WERI-Rb-1 (cell line): ENCODE results near the gene CD59.

ENCODE experiments used
- DNase-seq: peaks from one replicate; pipeline ENCODE4 v3.0.0-alpha.2; 2020
- H3K27ac ChIP-seq: fragments of 250-450 bp; sonication (Bioruptor Pico); 2 replicates; pipeline ENCODE4 v1.5.1; 2020; ENCODE audit warnings: mild to moderate bottlenecking, moderate library complexity
- H3K27me3 ChIP-seq: fragments of 250-450 bp; sonication (Bioruptor Pico); 2 replicates; pipeline ENCODE4 v1.5.1; 2021; ENCODE audit warnings: mild to moderate bottlenecking, low read depth, moderate library complexity; ENCODE audit not compliant: insufficient read depth, severe bottlenecking
- H3K36me3 ChIP-seq: fragments of 250-450 bp; sonication (Bioruptor Pico); 2 replicates; pipeline ENCODE4 v1.5.1; 2020; ENCODE audit warnings: mild to moderate bottlenecking, moderate library complexity
- H3K4me3 ChIP-seq: 2 replicates; pipeline ENCODE4 v1.5.1; 2011; ENCODE audit warnings: low read depth, mild to moderate bottlenecking, control low read depth, low read length
- H3K9me3 ChIP-seq: fragments of 250-450 bp; sonication (Bioruptor Pico); 2 replicates; pipeline ENCODE4 v1.5.1; 2021; ENCODE audit warnings: mild to moderate bottlenecking, moderate library complexity; ENCODE audit not compliant: severe bottlenecking
- TF ChIP-seq, protein P1 (sequence below): IDR thresholded peaks from 2 replicates; pipeline ENCODE4 v1.5.1; 2011; ENCODE audit warnings: low read depth, mild to moderate bottlenecking, control low read depth, inconsistent platforms, low read length

Gene CD59

DNA sequence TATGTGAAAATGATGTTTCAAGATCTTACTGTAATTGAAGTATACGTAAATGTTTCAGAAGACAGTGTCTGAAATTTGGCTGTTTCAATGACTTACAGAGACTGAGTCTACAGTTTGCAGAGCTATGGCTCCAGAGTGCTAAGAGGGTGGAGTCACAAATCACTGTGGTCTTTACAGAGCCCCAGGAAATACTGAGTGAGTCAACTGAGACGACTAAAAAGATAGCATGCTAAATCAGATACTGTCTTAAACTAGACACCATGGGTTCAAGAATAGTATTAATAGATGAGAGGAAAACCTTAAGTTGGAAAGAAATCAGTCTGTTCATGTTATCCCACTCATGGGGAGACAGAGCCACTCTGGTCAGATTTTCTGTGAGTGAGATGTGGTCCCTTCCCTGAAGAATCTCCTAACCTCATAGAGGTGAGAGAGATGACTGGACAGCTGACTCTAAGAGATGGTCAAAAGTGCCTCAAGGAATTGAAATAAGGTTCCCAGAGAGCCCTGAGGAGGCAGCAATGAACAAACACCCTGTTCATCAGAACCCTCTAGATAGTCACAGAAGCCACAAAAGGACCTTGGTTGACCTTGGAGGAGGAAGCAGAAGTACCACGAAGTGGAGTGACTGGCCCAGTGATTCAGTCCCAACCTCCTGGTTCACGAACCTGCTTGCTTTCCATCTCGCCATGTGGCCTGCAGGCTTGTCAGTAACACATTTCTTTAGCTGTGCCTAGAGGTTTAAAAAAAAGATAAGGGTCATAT is 65.8 kb downstream of the CD59 start:
- TF ChIP-seq, protein P1, sequence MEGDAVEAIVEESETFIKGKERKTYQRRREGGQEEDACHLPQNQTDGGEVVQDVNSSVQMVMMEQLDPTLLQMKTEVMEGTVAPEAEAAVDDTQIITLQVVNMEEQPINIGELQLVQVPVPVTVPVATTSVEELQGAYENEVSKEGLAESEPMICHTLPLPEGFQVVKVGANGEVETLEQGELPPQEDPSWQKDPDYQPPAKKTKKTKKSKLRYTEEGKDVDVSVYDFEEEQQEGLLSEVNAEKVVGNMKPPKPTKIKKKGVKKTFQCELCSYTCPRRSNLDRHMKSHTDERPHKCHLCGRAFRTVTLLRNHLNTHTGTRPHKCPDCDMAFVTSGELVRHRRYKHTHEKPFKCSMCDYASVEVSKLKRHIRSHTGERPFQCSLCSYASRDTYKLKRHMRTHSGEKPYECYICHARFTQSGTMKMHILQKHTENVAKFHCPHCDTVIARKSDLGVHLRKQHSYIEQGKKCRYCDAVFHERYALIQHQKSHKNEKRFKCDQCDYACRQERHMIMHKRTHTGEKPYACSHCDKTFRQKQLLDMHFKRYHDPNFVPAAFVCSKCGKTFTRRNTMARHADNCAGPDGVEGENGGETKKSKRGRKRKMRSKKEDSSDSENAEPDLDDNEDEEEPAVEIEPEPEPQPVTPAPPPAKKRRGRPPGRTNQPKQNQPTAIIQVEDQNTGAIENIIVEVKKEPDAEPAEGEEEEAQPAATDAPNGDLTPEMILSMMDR = no peak
- no peak for DNase-seq
- Histone ChIP-seq H3K27ac (no peak overlapping the region), H3K27me3 (no peaks in the 10 kb centered on the region), H3K4me3 (no peak overlapping the region), H3K9me3 (no peaks in the 10 kb centered on the region), H3K36me3 (no peaks in the 10 kb centered on the region)

DNA sequence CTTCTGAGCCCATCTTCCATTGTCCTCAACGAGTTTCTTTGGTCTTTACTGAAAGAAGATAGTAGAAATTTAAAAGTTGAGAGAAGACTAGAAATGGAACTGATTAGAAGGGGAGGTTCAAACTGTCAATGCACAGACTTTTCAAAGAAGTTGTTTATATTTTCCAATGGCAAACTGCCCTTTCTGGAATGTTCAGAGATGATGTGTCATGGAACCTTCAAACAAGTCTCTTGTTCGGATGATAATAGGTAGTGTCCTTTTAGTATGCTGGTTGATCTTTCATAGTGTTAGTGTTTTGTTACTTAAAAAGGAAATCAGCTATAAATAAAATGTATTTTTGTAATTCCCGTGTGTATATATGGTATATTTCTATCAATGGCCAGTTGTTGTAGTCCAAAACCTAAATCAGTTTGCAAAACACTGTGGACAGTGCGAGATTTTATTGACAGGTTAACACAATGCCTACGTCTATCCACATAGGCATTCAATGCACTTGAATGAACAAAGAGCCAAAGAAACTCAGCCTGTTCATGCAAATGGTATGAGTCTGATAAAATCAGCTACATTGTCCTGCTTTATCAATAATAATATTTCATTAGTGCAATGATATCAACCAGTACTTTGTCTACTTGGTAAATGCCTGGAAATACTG is 66.5 kb downstream of the CD59 start:
- Histone ChIP-seq H3K36me3 (no peaks in the 10 kb centered on the region), H3K4me3 (no peak overlapping the region), H3K27ac (no peak overlapping the region), H3K9me3 (no peaks in the 10 kb centered on the region), H3K27me3 (no peaks in the 10 kb centered on the region)
- TF ChIP-seq, protein P1 = no peak
- DNase-seq = no peak

DNA sequence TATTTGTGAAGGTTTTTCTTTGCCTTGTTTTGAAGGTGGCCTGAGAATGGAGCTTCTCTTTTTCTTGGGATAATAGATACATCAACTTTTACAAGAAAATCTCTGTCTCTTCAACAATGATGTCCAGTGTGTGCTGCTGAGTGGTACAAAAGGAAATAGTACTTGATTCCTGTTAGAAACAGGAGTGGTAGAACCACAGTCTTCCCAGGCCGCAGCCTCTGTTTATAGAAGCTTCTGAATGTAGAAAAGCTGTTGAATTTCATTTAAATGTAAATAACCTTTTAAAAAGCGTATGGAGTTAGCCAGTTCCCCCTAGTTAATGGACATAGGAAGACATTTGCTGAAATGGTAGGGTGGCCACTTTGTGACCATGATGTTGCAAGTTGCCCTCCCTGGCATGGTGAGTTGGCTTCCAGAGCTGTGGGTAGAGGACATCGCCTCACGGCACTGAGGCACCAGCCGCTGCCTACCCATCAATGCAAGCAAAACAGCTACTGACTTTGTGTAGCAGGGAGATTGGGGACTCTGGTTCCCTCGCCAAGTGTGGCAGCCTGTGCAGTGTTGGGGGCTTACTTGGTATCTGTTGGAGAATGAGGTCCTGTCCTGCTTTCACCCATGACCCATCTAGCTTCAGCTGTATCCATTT is 67.1 kb downstream of the CD59 start:
- no peaks in the 10 kb centered on the region for H3K27me3 ChIP-seq
- H3K36me3 ChIP-seq = no peaks in the 10 kb centered on the region
- no peaks in the 10 kb centered on the region for H3K9me3 ChIP-seq
- no peak for DNase-seq
- H3K27ac ChIP-seq = no peak overlapping the region
- no peak overlapping the region for H3K4me3 ChIP-seq
- TF ChIP-seq, protein P1 = no peak

DNA sequence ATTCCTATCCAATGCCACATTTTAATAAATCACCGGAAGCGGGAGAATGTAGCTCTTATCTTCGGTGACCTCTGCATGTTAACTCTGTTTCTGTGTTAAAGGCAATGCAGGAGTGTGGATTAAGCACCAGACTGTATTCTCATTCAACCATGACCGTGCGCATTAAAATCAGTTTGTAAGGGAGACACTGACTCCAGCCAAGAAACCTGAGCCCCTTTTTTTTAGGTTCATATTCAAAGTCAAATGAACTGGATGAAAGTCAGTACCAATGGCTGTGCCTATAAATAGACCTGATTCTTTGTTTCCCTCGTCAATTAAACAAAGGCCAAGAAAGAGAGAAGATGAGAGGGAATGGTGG is 67.8 kb downstream of the CD59 start:
- TF ChIP-seq, protein P1 = no peak
- no peak overlapping the region for H3K4me3 ChIP-seq

DNA sequence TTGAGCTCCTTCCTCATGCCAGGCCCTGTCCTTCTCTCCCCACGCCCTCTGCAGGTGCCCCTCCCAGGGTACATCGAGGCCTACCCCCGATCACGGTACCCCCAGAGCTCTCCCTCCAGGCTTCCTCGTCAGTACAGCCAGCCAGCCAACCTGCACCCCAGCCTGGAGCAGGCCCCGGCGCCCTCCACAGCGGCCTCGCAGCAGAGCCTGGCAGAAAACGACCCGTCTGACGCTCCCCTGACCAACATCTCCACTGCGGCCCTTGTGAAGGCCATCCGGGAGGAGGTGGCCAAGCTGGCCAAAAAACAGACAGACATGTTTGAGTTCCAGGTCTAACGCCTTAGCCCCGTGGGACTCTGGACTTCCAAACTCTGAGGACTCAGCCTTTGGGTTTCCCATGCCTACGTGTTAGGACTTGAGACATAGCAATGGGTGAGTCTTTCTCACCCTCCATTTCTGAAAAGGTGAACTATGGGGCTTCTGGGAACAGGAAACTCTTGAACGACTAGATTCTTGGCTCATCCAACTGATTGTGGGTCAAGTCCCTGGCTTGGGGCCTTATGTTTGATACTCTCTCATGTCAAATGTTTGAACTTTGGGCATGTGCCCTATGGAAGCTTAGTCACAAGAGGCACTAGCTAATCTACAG is 68.3 kb downstream of the CD59 start:
- TF ChIP-seq, protein P1 = no peak
- no peak overlapping the region for H3K4me3 ChIP-seq
- no peaks in the 10 kb centered on the region for H3K27me3 ChIP-seq
- H3K9me3 ChIP-seq = no peaks in the 10 kb centered on the region
- no peak overlapping the region for H3K27ac ChIP-seq
- H3K36me3 ChIP-seq = no peaks in the 10 kb centered on the region
- DNase-seq = no peak

More for the DNA sequence above, 67.8 kb downstream of the CD59 start:
- no peaks in the 10 kb centered on the region for H3K9me3 ChIP-seq
- H3K27me3 ChIP-seq = no peaks in the 10 kb centered on the region
- no peaks in the 10 kb centered on the region for H3K36me3 ChIP-seq
- no peak overlapping the region for H3K27ac ChIP-seq
- DNase-seq = no peak
